WTC11 (cell line): ENCODE data around the gene MKI67. TPM values are rescaled to one million over a fixed set of nuclear protein-coding genes. Genes with fewer than 3 reads are reported as not detected.
A peak's percentile ranks its signal among the peaks of the same experiment; 100 is the strongest.

Source experiments
- ATAC-seq: fragments of 200-7000 bp; cut with Tn5 transposase; 2 replicates; pipeline ENCODE4 v1.10.0; 2021; ENCODE audit warnings: mild to moderate bottlenecking, moderate library complexity
- CTCF ChIA-PET: fragments of 300-600 bp; sonication (Branson Sonifier 250); formaldehyde crosslinking; loops from one replicate; lab custom pipeline; 2021; ENCODE audit warnings: antibody characterized with exemption; lab: Charles Lee
- POLR2A ChIA-PET: fragments of 350-600 bp; sonication (Branson Sonifier 250); formaldehyde crosslinking; loops from one replicate; lab custom pipeline; 2021; ENCODE audit warnings: antibody characterized with exemption; lab: Charles Lee
- DNase-seq: peaks from one replicate; pipeline ENCODE4 v3.0.0; 2021; ENCODE audit warnings: low spot score
- H3K27ac Mint-ChIP-seq: 2 replicates; pipeline ENCODE4 v1.8.0; 2021; ENCODE audit warnings: mixed read lengths
- H3K27me3 Mint-ChIP-seq: 2 replicates; pipeline ENCODE4 v1.8.0; 2021; ENCODE audit warnings: low read depth, mild to moderate bottlenecking, moderate library complexity, mixed read lengths
- H3K36me3 Mint-ChIP-seq: 2 replicates; pipeline ENCODE4 v1.8.0; 2021; ENCODE audit warnings: mixed read lengths
- H3K4me1 Mint-ChIP-seq: 2 replicates; pipeline ENCODE4 v1.8.0; 2022; ENCODE audit warnings: mixed read lengths
- H3K4me3 Mint-ChIP-seq: 2 replicates; pipeline ENCODE4 v1.8.0; 2021; ENCODE audit warnings: mild to moderate bottlenecking, moderate library complexity, mixed read lengths
- H3K9me3 Mint-ChIP-seq: 2 replicates; pipeline ENCODE4 v1.8.0; 2021; ENCODE audit warnings: mixed read lengths
- ETV6 ChIP-seq: sonication (generic); formaldehyde crosslinking; IDR thresholded peaks from 2 replicates; pipeline ENCODE4 v1.8.1; 2022; ENCODE audit warnings: mild to moderate bottlenecking, missing genetic modification reagents
- FOXK1 ChIP-seq: sonication (generic); formaldehyde crosslinking; IDR thresholded peaks from 2 replicates; pipeline ENCODE4 v1.8.0; 2022; ENCODE audit warnings: mild to moderate bottlenecking, moderate library complexity, missing genetic modification reagents
- JUN ChIP-seq: sonication (generic); formaldehyde crosslinking; IDR thresholded peaks from 2 replicates; pipeline ENCODE4 v1.8.0; 2023; ENCODE audit warnings: mild to moderate bottlenecking, missing genetic modification reagents
- NR1H2 ChIP-seq: sonication (generic); formaldehyde crosslinking; IDR thresholded peaks from 2 replicates; pipeline ENCODE4 v1.9.0; 2021; ENCODE audit warnings: mild to moderate bottlenecking, moderate library complexity, missing genetic modification reagents
- RORB ChIP-seq: fragments of 250-450 bp; sonication (Bioruptor Pico); IDR thresholded peaks from 2 replicates; pipeline ENCODE4 v1.9.0; 2021; ENCODE audit warnings: mild to moderate bottlenecking
- SMAD4 ChIP-seq: sonication (generic); formaldehyde crosslinking; IDR thresholded peaks from 2 replicates; pipeline ENCODE4 v1.8.0; 2022; ENCODE audit warnings: mild to moderate bottlenecking, missing genetic modification reagents
- SP1 ChIP-seq: sonication (generic); formaldehyde crosslinking; conservative IDR thresholded peaks from 2 replicates; pipeline ENCODE4 v1.8.1; 2022; ENCODE audit warnings: missing genetic modification reagents
- TP53 ChIP-seq: sonication (generic); formaldehyde crosslinking; IDR thresholded peaks from 2 replicates; pipeline ENCODE4 v1.8.1; 2023; ENCODE audit warnings: mild to moderate bottlenecking, missing genetic modification reagents
- ZNF138 ChIP-seq: sonication (generic); formaldehyde crosslinking; conservative IDR thresholded peaks from 2 replicates; pipeline ENCODE4 v1.8.1; 2022; ENCODE audit warnings: mild to moderate bottlenecking, moderate library complexity, missing genetic modification reagents
- ZNF423 ChIP-seq: fragments of 250-450 bp; sonication (Bioruptor Pico); IDR thresholded peaks from 2 replicates; pipeline ENCODE4 v2.1.2; 2022; ENCODE audit warnings: mild to moderate bottlenecking, moderate library complexity
- total RNA-seq: library from RNA; stranded (reverse); gene quantifications from 3 replicates; pipeline ENCODE4 v1.2.3, GENCODE V29; 2021
- TF ChIP-seq, protein P1 (sequence below): sonication (generic); formaldehyde crosslinking; IDR thresholded peaks from 2 replicates; pipeline ENCODE4 v1.8.0; 2022; ENCODE audit warnings: mild to moderate bottlenecking, missing genetic modification reagents
- TF ChIP-seq, protein P2 (sequence below): sonication (generic); formaldehyde crosslinking; IDR thresholded peaks from 2 replicates; pipeline ENCODE4 v1.8.1; 2022; ENCODE audit warnings: mild to moderate bottlenecking, moderate library complexity, missing genetic modification reagents
- TF ChIP-seq, protein P3 (sequence below): fragments of 200-600 bp; IDR thresholded peaks from 2 replicates; pipeline ENCODE4 v1.8.0; 2022; ENCODE audit warnings: antibody characterized with exemption
- TF ChIP-seq, protein P4 (sequence below): sonication (generic); formaldehyde crosslinking; IDR thresholded peaks from 2 replicates; pipeline ENCODE4 v1.8.0; 2022; ENCODE audit warnings: mild to moderate bottlenecking, missing genetic modification reagents
- TF ChIP-seq, protein P5 (sequence below): sonication (generic); formaldehyde crosslinking; IDR thresholded peaks from 2 replicates; pipeline ENCODE4 v1.8.0; 2022; ENCODE audit warnings: mild to moderate bottlenecking, missing genetic modification reagents
- TF ChIP-seq, protein P6 (sequence below): sonication (generic); formaldehyde crosslinking; IDR thresholded peaks from 2 replicates; pipeline ENCODE4 v1.8.1; 2023; ENCODE audit warnings: mild to moderate bottlenecking, missing genetic modification reagents, moderate library complexity
- TF ChIP-seq, protein P7 (sequence below): fragments of 250-450 bp; sonication (Bioruptor Pico); IDR thresholded peaks from 2 replicates; pipeline ENCODE4 v1.8.0; 2021; ENCODE audit warnings: mild to moderate bottlenecking
- TF ChIP-seq, protein P8 (sequence below): fragments of 250-450 bp; sonication (Bioruptor Pico); IDR thresholded peaks from 2 replicates; pipeline ENCODE4 v1.9.0; 2021; ENCODE audit warnings: mild to moderate bottlenecking

Gene MKI67
- total RNA-seq, 1 experiment from 2014 or later = 118 TPM

DNA sequence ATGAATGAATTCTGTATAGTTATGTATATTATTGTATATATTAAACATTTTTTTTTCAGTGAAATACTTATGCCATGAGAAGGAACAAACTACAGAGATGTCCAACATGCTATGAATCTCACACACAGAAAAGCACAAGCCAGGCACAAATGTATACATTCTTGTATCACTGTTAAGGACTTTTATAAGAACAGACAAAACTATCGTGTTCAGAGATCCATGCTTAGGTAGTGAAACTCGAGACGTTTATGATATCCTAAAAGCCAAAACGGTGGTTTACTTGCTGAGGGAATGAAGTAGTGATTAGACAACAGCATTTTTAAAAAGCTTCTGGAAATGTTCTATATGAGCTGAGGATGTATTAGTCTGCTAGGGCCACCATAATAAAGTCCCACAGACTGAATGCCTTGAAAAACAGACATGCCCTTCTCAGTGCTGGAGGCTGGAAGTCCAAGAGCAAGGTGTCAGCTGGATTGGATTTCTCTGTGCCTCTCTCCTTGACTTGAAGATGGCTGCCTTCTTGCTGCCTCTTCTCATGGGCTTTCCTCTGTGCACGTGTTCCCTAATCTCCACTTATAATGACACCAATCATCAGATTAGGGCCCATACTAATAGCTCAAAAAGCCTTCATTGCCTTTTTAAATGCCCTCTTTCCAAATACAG, 4.3 kb downstream of the MKI67 start:
- Mint-ChIP-seq H3K9me3 (no peaks in the 10 kb centered on the region), H3K36me3 (peaks cover 45% of the 10 kb centered on the region), H3K27ac (no peak overlapping the region), H3K4me1 (peaks cover 27% of the 10 kb centered on the region), H3K4me3 (no peak overlapping the region), H3K27me3 (no peaks in the 10 kb centered on the region)
- ChIA-PET POLR2A (no interaction called here), CTCF (no interaction called here)
- TF ChIP-seq, protein P1, sequence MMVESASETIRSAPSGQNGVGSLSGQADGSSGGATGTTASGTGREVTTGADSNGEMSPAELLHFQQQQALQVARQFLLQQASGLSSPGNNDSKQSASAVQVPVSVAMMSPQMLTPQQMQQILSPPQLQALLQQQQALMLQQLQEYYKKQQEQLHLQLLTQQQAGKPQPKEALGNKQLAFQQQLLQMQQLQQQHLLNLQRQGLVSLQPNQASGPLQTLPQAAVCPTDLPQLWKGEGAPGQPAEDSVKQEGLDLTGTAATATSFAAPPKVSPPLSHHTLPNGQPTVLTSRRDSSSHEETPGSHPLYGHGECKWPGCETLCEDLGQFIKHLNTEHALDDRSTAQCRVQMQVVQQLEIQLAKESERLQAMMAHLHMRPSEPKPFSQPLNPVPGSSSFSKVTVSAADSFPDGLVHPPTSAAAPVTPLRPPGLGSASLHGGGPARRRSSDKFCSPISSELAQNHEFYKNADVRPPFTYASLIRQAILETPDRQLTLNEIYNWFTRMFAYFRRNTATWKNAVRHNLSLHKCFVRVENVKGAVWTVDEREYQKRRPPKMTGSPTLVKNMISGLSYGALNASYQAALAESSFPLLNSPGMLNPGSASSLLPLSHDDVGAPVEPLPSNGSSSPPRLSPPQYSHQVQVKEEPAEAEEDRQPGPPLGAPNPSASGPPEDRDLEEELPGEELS (CRISPR knock-in tag) = no peak
- TF ChIP-seq, protein P2, sequence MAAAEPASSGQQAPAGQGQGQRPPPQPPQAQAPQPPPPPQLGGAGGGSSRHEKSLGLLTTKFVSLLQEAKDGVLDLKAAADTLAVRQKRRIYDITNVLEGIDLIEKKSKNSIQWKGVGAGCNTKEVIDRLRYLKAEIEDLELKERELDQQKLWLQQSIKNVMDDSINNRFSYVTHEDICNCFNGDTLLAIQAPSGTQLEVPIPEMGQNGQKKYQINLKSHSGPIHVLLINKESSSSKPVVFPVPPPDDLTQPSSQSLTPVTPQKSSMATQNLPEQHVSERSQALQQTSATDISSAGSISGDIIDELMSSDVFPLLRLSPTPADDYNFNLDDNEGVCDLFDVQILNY (CRISPR knock-in tag) = no peak
- ATAC-seq (no peak), DNase-seq (no peak)

DNA sequence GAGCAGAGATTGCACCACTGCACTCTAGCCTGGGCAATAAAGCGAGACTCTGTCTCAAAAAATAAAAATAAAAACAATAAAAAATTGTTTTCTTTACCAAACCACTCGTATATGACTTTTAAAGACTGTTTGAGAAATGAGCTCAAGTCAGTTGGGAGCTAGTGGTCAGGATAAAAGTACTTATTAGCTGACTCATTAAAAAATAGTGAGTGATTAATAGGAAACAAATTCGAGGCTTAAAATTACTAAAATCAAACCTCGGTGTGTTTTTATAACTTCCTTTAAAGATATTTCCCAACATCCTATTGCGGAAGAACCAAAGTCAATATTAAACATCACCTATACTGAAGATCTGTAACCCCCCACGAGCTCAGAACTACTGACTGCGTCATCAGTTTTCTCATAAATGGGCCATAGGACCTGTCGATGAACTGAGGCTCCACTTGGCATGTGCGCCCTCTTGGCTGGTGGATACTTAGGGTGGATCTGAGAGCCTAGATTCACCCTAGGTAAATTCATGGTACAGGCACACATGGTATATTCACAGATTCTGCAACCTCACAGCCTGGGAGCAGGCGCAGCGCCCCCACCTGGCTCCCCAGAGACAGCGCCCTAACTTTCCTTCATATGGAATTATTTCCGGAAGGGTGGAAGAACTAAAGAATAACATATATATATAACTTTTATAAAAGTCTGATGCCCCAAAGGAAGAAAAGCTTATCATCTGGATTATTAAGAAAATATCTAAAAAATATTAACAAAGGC, 9.2 kb downstream of the MKI67 start:
- no peaks in the 10 kb centered on the region for H3K4me1 Mint-ChIP-seq
- peak; percentile 28 for DNase-seq
- H3K9me3 Mint-ChIP-seq = no peaks in the 10 kb centered on the region
- no peak overlapping the region for H3K27ac Mint-ChIP-seq
- peak; percentile 63; the same call in 1 of the 2 replicates for ATAC-seq
- H3K36me3 Mint-ChIP-seq = peaks cover 70% of the 10 kb centered on the region
- CTCF ChIA-PET = interaction anchor here (0.7 to 1.7 kb wide), 4 partner anchors 10 to 39 kb away, joined by 3 to 10 read pairs (median 5); partner anchors contain the start of gene MKI67
- POLR2A ChIA-PET = no interaction called here
- no peak overlapping the region for H3K4me3 Mint-ChIP-seq
- H3K27me3 Mint-ChIP-seq = no peaks in the 10 kb centered on the region
- TF ChIP-seq TP53 (CRISPR knock-in tag) = no peak
- TF ChIP-seq, protein P3, sequence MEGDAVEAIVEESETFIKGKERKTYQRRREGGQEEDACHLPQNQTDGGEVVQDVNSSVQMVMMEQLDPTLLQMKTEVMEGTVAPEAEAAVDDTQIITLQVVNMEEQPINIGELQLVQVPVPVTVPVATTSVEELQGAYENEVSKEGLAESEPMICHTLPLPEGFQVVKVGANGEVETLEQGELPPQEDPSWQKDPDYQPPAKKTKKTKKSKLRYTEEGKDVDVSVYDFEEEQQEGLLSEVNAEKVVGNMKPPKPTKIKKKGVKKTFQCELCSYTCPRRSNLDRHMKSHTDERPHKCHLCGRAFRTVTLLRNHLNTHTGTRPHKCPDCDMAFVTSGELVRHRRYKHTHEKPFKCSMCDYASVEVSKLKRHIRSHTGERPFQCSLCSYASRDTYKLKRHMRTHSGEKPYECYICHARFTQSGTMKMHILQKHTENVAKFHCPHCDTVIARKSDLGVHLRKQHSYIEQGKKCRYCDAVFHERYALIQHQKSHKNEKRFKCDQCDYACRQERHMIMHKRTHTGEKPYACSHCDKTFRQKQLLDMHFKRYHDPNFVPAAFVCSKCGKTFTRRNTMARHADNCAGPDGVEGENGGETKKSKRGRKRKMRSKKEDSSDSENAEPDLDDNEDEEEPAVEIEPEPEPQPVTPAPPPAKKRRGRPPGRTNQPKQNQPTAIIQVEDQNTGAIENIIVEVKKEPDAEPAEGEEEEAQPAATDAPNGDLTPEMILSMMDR = peak; percentile 60; the same call in 1 of the 2 replicates
- TF ChIP-seq, all 79 proteins: peak for 1

DNA sequence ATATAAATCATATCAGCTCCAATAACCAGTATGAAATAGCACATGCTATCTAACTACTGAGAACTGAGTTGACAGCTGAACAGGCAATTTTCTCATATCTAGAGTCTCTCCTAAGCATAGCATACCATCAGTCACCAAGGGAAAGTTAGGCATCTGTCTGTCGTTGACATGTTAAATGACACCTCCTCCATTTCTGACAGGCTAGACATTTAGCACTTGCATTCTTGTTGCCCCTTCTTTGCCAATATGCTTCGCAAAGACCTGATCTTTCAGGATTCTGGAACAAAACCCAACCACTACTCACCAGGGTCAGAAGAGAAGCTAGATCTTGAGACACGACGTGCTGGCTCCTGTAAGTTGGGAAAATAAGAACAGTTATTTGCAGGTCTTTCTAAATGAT, 10.0 kb downstream of the MKI67 start:
- H3K27me3 Mint-ChIP-seq = no peaks in the 10 kb centered on the region
- no peak overlapping the region for H3K4me3 Mint-ChIP-seq
- CTCF ChIA-PET = interaction anchor here (1.0 to 2.0 kb wide), 3 partner anchors 10 to 38 kb away, joined by 6 to 10 read pairs (median 8); partner anchors contain the start of gene MKI67
- H3K27ac Mint-ChIP-seq = no peak overlapping the region
- no peaks in the 10 kb centered on the region for H3K9me3 Mint-ChIP-seq
- DNase-seq (no peak), ATAC-seq (no peak)
- POLR2A ChIA-PET = no interaction called here
- H3K36me3 Mint-ChIP-seq = peaks cover 65% of the 10 kb centered on the region
- H3K4me1 Mint-ChIP-seq = no peaks in the 10 kb centered on the region
- TF ChIP-seq, protein P4, sequence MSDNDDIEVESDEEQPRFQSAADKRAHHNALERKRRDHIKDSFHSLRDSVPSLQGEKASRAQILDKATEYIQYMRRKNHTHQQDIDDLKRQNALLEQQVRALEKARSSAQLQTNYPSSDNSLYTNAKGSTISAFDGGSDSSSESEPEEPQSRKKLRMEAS (CRISPR knock-in tag) = no peak
- TF ChIP-seq, protein P5, sequence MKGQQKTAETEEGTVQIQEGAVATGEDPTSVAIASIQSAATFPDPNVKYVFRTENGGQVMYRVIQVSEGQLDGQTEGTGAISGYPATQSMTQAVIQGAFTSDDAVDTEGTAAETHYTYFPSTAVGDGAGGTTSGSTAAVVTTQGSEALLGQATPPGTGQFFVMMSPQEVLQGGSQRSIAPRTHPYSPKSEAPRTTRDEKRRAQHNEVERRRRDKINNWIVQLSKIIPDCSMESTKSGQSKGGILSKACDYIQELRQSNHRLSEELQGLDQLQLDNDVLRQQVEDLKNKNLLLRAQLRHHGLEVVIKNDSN (CRISPR knock-in tag) = no peak
- TF ChIP-seq, protein P6, sequence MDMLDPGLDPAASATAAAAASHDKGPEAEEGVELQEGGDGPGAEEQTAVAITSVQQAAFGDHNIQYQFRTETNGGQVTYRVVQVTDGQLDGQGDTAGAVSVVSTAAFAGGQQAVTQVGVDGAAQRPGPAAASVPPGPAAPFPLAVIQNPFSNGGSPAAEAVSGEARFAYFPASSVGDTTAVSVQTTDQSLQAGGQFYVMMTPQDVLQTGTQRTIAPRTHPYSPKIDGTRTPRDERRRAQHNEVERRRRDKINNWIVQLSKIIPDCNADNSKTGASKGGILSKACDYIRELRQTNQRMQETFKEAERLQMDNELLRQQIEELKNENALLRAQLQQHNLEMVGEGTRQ (CRISPR knock-in tag) = no peak
- no peak for TF ChIP-seq FOXK1 (CRISPR knock-in tag)
- TF ChIP-seq ETV6 = no peak
- TF ChIP-seq, protein P7, sequence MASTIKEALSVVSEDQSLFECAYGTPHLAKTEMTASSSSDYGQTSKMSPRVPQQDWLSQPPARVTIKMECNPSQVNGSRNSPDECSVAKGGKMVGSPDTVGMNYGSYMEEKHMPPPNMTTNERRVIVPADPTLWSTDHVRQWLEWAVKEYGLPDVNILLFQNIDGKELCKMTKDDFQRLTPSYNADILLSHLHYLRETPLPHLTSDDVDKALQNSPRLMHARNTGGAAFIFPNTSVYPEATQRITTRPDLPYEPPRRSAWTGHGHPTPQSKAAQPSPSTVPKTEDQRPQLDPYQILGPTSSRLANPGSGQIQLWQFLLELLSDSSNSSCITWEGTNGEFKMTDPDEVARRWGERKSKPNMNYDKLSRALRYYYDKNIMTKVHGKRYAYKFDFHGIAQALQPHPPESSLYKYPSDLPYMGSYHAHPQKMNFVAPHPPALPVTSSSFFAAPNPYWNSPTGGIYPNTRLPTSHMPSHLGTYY (CRISPR knock-in tag) = no peak
- no peak for TF ChIP-seq RORB (CRISPR knock-in tag)
- no peak for TF ChIP-seq ZNF423 (CRISPR knock-in tag)
- TF ChIP-seq, protein P2 (CRISPR knock-in tag) = no peak
- no peak for TF ChIP-seq JUN (CRISPR knock-in tag)
- no peak for TF ChIP-seq NR1H2 (CRISPR knock-in tag)
- no peak for TF ChIP-seq SP1 (CRISPR knock-in tag)
- TF ChIP-seq SMAD4 (CRISPR knock-in tag) = no peak
- no peak for TF ChIP-seq ZNF138
- TF ChIP-seq, protein P8, sequence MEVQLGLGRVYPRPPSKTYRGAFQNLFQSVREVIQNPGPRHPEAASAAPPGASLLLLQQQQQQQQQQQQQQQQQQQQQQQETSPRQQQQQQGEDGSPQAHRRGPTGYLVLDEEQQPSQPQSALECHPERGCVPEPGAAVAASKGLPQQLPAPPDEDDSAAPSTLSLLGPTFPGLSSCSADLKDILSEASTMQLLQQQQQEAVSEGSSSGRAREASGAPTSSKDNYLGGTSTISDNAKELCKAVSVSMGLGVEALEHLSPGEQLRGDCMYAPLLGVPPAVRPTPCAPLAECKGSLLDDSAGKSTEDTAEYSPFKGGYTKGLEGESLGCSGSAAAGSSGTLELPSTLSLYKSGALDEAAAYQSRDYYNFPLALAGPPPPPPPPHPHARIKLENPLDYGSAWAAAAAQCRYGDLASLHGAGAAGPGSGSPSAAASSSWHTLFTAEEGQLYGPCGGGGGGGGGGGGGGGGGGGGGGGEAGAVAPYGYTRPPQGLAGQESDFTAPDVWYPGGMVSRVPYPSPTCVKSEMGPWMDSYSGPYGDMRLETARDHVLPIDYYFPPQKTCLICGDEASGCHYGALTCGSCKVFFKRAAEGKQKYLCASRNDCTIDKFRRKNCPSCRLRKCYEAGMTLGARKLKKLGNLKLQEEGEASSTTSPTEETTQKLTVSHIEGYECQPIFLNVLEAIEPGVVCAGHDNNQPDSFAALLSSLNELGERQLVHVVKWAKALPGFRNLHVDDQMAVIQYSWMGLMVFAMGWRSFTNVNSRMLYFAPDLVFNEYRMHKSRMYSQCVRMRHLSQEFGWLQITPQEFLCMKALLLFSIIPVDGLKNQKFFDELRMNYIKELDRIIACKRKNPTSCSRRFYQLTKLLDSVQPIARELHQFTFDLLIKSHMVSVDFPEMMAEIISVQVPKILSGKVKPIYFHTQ (CRISPR knock-in tag) = no peak
